Heart left ventricle (tissue), 16 donors: ENCODE measurements around the gene IDH3G. TPM values are rescaled to one million over a fixed set of nuclear protein-coding genes. Genes with fewer than 3 reads are reported as not detected.

Experiments
- ATAC-seq, 4 donors: fragments of 200-7000 bp; cut with Tn5 transposase; one replicate each; pipeline ENCODE4 v1.9.1; 2020 to 2022; ENCODE audit warnings: moderate library complexity in 4 of 4, mild to moderate bottlenecking in 3 of 4, moderate number of reproducible peaks in 1 of 4
- DNase-seq, 5 donors: peaks; one replicate each; pipeline ENCODE4 v3.0.0-alpha.2; 2020
- H3K27ac ChIP-seq, 12 donors: fragments of 200-600 bp; sonication (generic) in 4 of 12; one replicate each; pipeline versions ENCODE4 v1.5.0 to v1.8.0; 2016 to 2022; ENCODE audit warnings: mild to moderate bottlenecking in 2 of 12
- H3K27me3 ChIP-seq, 9 donors: fragments of 200-600 bp; sonication (generic) in 2 of 9; one replicate each; pipeline versions ENCODE4 v1.5.1 to v1.8.0; 2016 to 2022; ENCODE audit warnings: mild to moderate bottlenecking in 3 of 9
- H3K36me3 ChIP-seq, 9 donors: fragments of 200-600 bp; sonication (generic) in 2 of 9; one replicate each; pipeline versions ENCODE4 v1.5.0 to v1.8.0; 2018 to 2022; ENCODE audit warnings: mild to moderate bottlenecking in 2 of 9
- H3K4me1 ChIP-seq, 12 donors: fragments of 200-600 bp; sonication (generic) in 4 of 12; one replicate each; pipeline versions ENCODE4 v1.5.0 to v1.8.0; 2016 to 2022; ENCODE audit warnings: mild to moderate bottlenecking in 3 of 12
- H3K4me3 ChIP-seq, 12 donors: fragments of 200-600 bp; sonication (generic) in 4 of 12; one replicate each; pipeline versions ENCODE4 v1.5.0 to v1.8.0; 2017 to 2022; ENCODE audit warnings: mild to moderate bottlenecking in 9 of 12, moderate library complexity in 4 of 12
- H3K9me3 ChIP-seq, 12 donors: fragments of 200-600 bp; sonication (generic) in 4 of 12; one replicate each; pipeline versions ENCODE4 v1.5.0 to v1.8.0; 2016 to 2022; ENCODE audit warnings: mild to moderate bottlenecking in 1 of 12
- CTCF ChIP-seq, 12 donors: fragments of 200-600 bp; sonication (generic) in 4 of 12; IDR thresholded peaks; one replicate each; pipeline versions ENCODE4 v1.5.0 to v1.8.0; 2018 to 2022; ENCODE audit warnings: antibody characterized with exemption in 12 of 12, mild to moderate bottlenecking in 5 of 12
- POLR2A ChIP-seq, 2 donors: fragments of 450-650 bp; IDR thresholded peaks; one replicate each; pipeline ENCODE4 v1.6.1; 2017; ENCODE audit warnings: antibody characterized with exemption in 2 of 2, mild to moderate bottlenecking in 2 of 2, moderate library complexity in 2 of 2
- WGBS, 4 donors: extraction: QIAGEN DNeasy Blood & Tissue Kit in 2 of 4; methylation state at CpG; one replicate each; pipeline versions ENCODE4 v1.1.5 to v1.1.7; 2013 to 2018; 5-methylcytosine and 5-hydroxymethylcytosine counted together
- intact Hi-C, 10 donors: fragments of 100-400 bp; cut with DNase I; formaldehyde crosslinking; loops; one replicate each; pipeline versions ENCODE4 v1.11.1 to v1.14.2; 2022
- polyA plus RNA-seq, 2 donors: library from polyadenylated mRNA; stranded (reverse); fragments of 200-250 nt; gene quantifications; one replicate each; pipeline ENCODE4 v1.2.3, GENCODE V29; 2013
- total RNA-seq, 9 donors: library from RNA; depleted of rRNA in 2 of 9; stranded (reverse); fragments of >200 nt in 2 of 9; fragmentation: NEBNext Ultra II Directional in 3 of 9; extraction: Animal tissue kit (Norgen Biotek cat#: 25700) in 3 of 9; gene quantifications; one replicate each; pipeline versions ENCODE4 v1.1.0 to v1.2.4, GENCODE V29; 2016 to 2023
- donor health status: ischemic (EF 13 %, LVEDD 7.1; RV severe dilation, severe dysfunction).
- donor health status: healthy with polysubstance abuse.
- donor health status: DM: no; HTN: yes; CAD: no.
- donor health status: DM: no; HTN: no; CAD: no.
- donor health status: ischemic (EF 25% LVEDD 6.9; RV normal size, moderate dysfunction).
- donor health status: ischemic (EF 25% LVEDD 5.7; RV mildly dilated, moderate dysfunction).
- donor health status: healthy.
- donor health status: DM: yes; HTN: yes; CAD: no.
- donor health status: ischemic (EF 35%, LVEDD 5.7; RV mildly dilated, moderate dysfunction).
- donor health status: nonischemic (EF 11% LVEDD 7.7; RV severe dilation, severe dysfunction).
- donor health status: DM: yes; HTN: yes; CAD: no.
- donor health status: PGD.
- donor health status: ischemic (EF 29% LVEDD 5.4; RV normal size, mild dysfunction).
- donor health status: nonischemic (EF 23%, LVEDD 6.1; RV moderate dilation, normal function).

The IDH3G gene
- total and polyA plus RNA-seq, 11 donors: 58.1 to 162 (median 71.4) TPM

DNA sequence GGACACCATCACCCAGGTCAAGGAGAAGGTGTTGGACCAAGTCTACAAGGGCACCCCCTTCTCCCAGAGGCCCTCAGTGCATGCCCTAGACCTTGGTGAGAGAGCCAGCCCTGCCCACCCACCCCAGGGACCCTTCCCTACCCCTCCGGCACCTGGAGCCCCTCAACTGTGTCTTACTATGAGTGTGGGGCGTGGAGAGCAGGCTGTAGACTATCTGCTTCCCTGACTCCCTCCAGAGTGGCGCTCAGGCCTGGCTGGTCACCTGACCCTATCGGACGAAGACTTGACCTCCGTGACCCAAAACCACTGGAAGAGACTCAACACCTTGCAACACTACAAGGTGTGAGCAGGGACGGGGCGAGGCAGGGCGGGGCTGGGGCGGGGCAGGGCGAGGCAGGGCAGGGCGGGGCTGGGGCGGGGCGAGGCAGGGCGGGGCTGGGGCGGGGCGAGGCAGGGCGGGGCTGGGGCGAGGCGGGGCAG, 18.0 kb downstream of the IDH3G start:
- 81 to 100% (median 94%) methylated on average over 1 to 16 of the region's 20 CpGs for WGBS, 4 donors
- no peaks in the 10 kb centered on the region for H3K36me3 ChIP-seq
- peak in 1 of 5 donors; percentile 22 for DNase-seq

GRCh38 chrX:153775293-153776119, 18.7 kb downstream of the IDH3G start:
- Histone ChIP-seq H3K27ac (no peak overlapping the region), H3K36me3 (no peaks in the 10 kb centered on the region), H3K4me3 (no peak overlapping the region), H3K27me3 (peaks cover 0 to 14% (median 0%) of the 10 kb centered on the region in 9 donors), H3K9me3 (no peaks in the 10 kb centered on the region), H3K4me1 (peaks cover 0 to 6% (median under 1%) of the 10 kb centered on the region in 12 donors)
- intact Hi-C loops: no loop called here
- DNase-seq (peak in 4 of 5 donors; percentile 3 to 20 (median 14)), ATAC-seq (no peak)
- 87 to 95% (median 93%) methylated on average over 21 to 42 of the region's 42 CpGs for WGBS, 4 donors
- no peak for TF ChIP-seq POLR2A (IDR thresholded peaks at IDR 0.05)
- no peak for TF ChIP-seq CTCF (IDR thresholded peaks at IDR 0.05)

More for the DNA sequence above, 18.0 kb downstream of the IDH3G start:
- TF ChIP-seq POLR2A (IDR thresholded peaks at IDR 0.05) (no peak), CTCF (IDR thresholded peaks at IDR 0.05) (no peak)
- H3K27ac ChIP-seq: no peak overlapping the region
- no peak for ATAC-seq
- intact Hi-C loops: no loop called here
- peaks cover 0 to 11% (median 2%) of the 10 kb centered on the region in 12 donors for H3K4me1 ChIP-seq
- peaks cover 0 to 18% (median 0%) of the 10 kb centered on the region in 9 donors for H3K27me3 ChIP-seq
- no peak overlapping the region for H3K4me3 ChIP-seq
- H3K9me3 ChIP-seq: no peaks in the 10 kb centered on the region

DNA sequence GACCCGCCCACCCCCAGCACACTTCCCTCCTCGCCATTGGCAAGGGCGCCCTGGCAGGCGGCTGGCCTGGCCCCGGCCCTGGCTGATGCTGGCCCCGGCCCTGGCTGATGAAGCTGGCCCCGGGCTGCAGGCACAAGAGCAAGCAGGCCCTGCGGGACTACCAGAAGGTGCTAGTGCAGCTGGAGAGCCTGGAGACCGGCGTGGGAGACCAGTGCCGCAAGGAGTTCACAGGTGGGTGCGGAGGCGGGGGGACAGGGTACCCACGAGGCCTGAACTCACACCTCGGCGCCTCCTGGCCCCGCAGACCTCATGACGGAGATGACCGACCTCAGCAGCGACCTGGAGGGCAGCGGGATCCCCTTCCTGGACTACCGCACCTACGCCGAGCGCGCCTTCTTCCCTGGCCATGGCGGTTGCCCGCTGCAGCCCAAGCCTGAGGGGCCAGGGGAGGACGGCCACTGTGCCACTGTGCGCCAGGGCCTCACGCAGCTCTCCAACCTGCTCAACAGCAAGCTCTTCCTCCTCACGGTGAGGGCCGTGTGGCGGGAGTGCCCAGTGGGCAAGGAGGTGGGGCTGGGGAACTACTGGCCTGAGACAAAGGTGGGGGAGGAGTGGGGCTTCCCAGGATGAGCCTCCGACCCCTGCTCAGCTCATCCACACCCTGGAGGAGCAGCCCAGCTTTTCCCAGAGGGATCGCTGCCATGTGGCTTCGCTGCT, 19.4 kb downstream of the IDH3G start:
- Histone ChIP-seq H3K36me3 (no peaks in the 10 kb centered on the region), H3K27ac (no peak overlapping the region), H3K9me3 (no peaks in the 10 kb centered on the region), H3K4me1 (no peaks in the 10 kb centered on the region), H3K27me3 (peaks cover 0 to 8% (median 0%) of the 10 kb centered on the region in 9 donors), H3K4me3 (no peak overlapping the region)
- ATAC-seq (no peak), DNase-seq (peak in 2 of 5 donors; percentile 19 to 20)
- intact Hi-C loops: no loop called here
- TF ChIP-seq CTCF (IDR thresholded peaks at IDR 0.05) (no peak), POLR2A (IDR thresholded peaks at IDR 0.05) (no peak)
- 91 to 96% (median 93%) methylated on average over 21 to 37 of the region's 37 CpGs for WGBS, 4 donors
